ENCODE results near the gene B4GALT4.

DNA sequence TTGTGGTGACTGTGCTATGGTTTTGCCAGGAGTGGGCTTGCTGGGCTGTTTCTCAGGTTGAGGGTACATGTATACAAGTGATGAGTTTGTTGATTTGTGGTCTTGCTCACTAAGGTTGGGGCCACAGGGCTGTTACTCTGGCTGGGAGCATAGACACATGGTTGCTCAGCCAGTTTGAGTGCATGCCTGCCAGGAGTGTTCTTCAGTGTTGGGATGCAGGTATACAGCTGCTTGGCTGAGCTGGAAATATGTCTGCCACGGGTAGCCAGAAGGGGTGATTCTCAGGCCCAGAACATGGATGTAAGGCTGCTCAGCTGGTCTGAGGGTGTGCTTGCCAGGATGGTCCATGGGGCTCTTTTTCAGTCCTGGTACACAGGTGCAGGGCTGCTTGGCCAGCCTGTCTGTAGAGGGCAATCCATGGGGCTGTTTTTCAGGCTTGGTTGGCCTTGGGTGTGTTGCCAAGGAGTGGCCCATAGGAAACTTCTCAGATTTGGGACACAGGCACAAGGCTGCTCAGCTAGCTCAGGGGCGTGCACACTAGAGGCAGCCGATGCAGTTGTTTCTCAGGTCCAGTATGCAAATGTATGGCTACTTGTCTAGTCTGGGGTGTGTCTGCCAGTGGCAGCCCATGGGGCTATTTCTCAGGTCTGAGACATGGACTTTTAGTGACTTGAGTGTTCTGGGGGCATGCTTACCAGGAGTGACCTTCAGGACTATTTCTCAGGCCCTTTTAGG, 48.2 kb upstream of the B4GALT4 start:
- TF ChIP-seq, protein P1, sequence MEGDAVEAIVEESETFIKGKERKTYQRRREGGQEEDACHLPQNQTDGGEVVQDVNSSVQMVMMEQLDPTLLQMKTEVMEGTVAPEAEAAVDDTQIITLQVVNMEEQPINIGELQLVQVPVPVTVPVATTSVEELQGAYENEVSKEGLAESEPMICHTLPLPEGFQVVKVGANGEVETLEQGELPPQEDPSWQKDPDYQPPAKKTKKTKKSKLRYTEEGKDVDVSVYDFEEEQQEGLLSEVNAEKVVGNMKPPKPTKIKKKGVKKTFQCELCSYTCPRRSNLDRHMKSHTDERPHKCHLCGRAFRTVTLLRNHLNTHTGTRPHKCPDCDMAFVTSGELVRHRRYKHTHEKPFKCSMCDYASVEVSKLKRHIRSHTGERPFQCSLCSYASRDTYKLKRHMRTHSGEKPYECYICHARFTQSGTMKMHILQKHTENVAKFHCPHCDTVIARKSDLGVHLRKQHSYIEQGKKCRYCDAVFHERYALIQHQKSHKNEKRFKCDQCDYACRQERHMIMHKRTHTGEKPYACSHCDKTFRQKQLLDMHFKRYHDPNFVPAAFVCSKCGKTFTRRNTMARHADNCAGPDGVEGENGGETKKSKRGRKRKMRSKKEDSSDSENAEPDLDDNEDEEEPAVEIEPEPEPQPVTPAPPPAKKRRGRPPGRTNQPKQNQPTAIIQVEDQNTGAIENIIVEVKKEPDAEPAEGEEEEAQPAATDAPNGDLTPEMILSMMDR (conservative IDR thresholded peaks at IDR 0.05; ENCODE audit: low read depth, low read length), result no peak
- TF ChIP-seq EZH2 (IDR thresholded peaks at IDR 0.05; ENCODE audit: low read length, unreplicated experiment), result no peak
- TF ChIP-seq EZH2phosphoT487 (IDR thresholded peaks at IDR 0.05; ENCODE audit: borderline replicate concordance, low read length), result no peak
